PC-3 (cell line): Measurements from ENCODE around the gene SSUH2. TPM values are rescaled to one million over a fixed set of nuclear protein-coding genes. Genes with fewer than 3 reads are reported as not detected.

ENCODE experiments used
- ATAC-seq: fragments of 200-7000 bp; cut with Tn5 transposase; 2 replicates; pipeline ENCODE4 v1.9.1; 2020; ENCODE audit warnings: mild to moderate bottlenecking, moderate library complexity
- BruUV-seq: library from RNA; stranded (reverse); fragments of 400-500 nt; replicated peaks from 2 replicates; lab custom pipeline; 2021; lab: Mats Ljungman, UMichigan
- CTCF ChIA-PET: fragments of 300-600 bp; sonication (Branson Sonifier 250); formaldehyde crosslinking; loops from one replicate; lab custom pipeline; 2022; ENCODE audit warnings: antibody characterized with exemption; lab: Charles Lee
- POLR2A ChIA-PET: fragments of 300-600 bp; sonication (Branson Sonifier 250); formaldehyde crosslinking; loops from one replicate; lab custom pipeline; 2022; ENCODE audit warnings: antibody characterized with exemption; ENCODE audit not compliant: unreplicated experiment; lab: Charles Lee
- DNase-seq: peaks from one replicate; pipeline ENCODE4 v3.0.0-alpha.2; 2015
- H2AFZ ChIP-seq: fragments of 300-600 bp; sonication (generic); 2 replicates; pipeline ENCODE4 v1.6.0; 2016; ENCODE audit warnings: antibody characterized with exemption, low read length
- H3F3A ChIP-seq: fragments of 300-600 bp; sonication (generic); one replicate; pipeline ENCODE4 v1.6.0; 2017; ENCODE audit warnings: antibody characterized with exemption, low read length, control low read depth, mild to moderate bottlenecking; ENCODE audit not compliant: unreplicated experiment
- H3K27ac ChIP-seq: fragments of 300-600 bp; sonication (generic); 2 replicates; pipeline ENCODE4 v1.5.1; 2016; ENCODE audit warnings: mild to moderate bottlenecking, low read length
- H3K27me3 ChIP-seq: fragments of 300-600 bp; sonication (generic); 2 replicates; pipeline ENCODE4 v1.6.1; 2016; ENCODE audit warnings: low read length, mixed read lengths
- H3K36me3 ChIP-seq: fragments of 300-600 bp; sonication (generic); 2 replicates; pipeline ENCODE4 v1.6.1; 2016; ENCODE audit warnings: low read depth, mixed run types, low read length, mixed read lengths
- H3K4me1 ChIP-seq: fragments of 300-600 bp; sonication (generic); 2 replicates; pipeline ENCODE4 v1.5.1; 2016; ENCODE audit warnings: low read length; ENCODE audit not compliant: insufficient read depth
- H3K4me2 ChIP-seq: fragments of 300-600 bp; sonication (generic); 2 replicates; pipeline ENCODE4 v1.6.0; 2016; ENCODE audit warnings: low read length
- H3K4me3 ChIP-seq: fragments of 300-600 bp; sonication (generic); 2 replicates; pipeline ENCODE4 v1.5.1; 2016; ENCODE audit warnings: mild to moderate bottlenecking, low read length, mixed read lengths
- H3K79me2 ChIP-seq: fragments of 300-600 bp; sonication (generic); 2 replicates; pipeline ENCODE4 v1.6.1; 2017; ENCODE audit warnings: low read length, mixed read lengths
- H3K9ac ChIP-seq: fragments of 300-600 bp; sonication (generic); 2 replicates; pipeline ENCODE4 v1.6.0; 2016; ENCODE audit warnings: mild to moderate bottlenecking, low read length
- H3K9me2 ChIP-seq: fragments of 300-600 bp; sonication (generic); replicated peaks from 2 replicates; pipeline ENCODE4 v1.6.1; 2016; ENCODE audit warnings: mixed run types, low read length, mixed read lengths
- H3K9me3 ChIP-seq: fragments of 300-600 bp; sonication (generic); 2 replicates; pipeline ENCODE4 v1.6.1; 2016; ENCODE audit warnings: low read length, mixed read lengths
- H4K20me1 ChIP-seq: fragments of 300-600 bp; sonication (generic); 2 replicates; pipeline ENCODE4 v1.6.1; 2016; ENCODE audit warnings: low read length, mixed read lengths
- CTCF ChIP-seq: fragments of 300-600 bp; sonication (generic); conservative IDR thresholded peaks from 2 replicates; pipeline ENCODE4 v1.5.1; 2017; ENCODE audit warnings: antibody characterized with exemption, low read depth, mild to moderate bottlenecking, low read length
- EZH2 ChIP-seq: fragments of 300-600 bp; sonication (generic); IDR thresholded peaks from one replicate; pipeline ENCODE4 v1.6.1; 2017; ENCODE audit warnings: antibody characterized with exemption, mild to moderate bottlenecking, low read length; ENCODE audit not compliant: unreplicated experiment
- EZH2phosphoT487 ChIP-seq: fragments of 300-600 bp; sonication (generic); IDR thresholded peaks from 2 replicates; pipeline ENCODE4 v1.6.1; 2018; ENCODE audit warnings: mild to moderate bottlenecking, antibody characterized with exemption, low read length, borderline replicate concordance
- intact Hi-C: fragments of 100-400 bp; cut with micrococcal nuclease; formaldehyde crosslinking; loops from 2 replicates; pipeline ENCODE4 v1.9.0; 2023
- total RNA-seq: library from RNA; depleted of rRNA; stranded (reverse); fragments of >200 nt; gene quantifications from 2 replicates; pipeline ENCODE4 v1.2.3, GENCODE V29; 2014

Gene SSUH2
- total RNA-seq, 1 experiment from 2014 or later, result 0.44 TPM

GRCh38 chr3:8618950-8619349 lies 25.6 kb downstream of the SSUH2 start:
- Histone ChIP-seq H3K9me2 (no peaks in the 10 kb centered on the region), H3K27me3 (no peaks in the 10 kb centered on the region), H4K20me1 (no peaks in the 10 kb centered on the region), H3K79me2 (no peaks in the 10 kb centered on the region), H3K4me2 (peak overlapping the region; percentile 56), H3K27ac (peak overlapping the region; percentile 29), H3F3A (no peaks in the 10 kb centered on the region), H3K36me3 (no peaks in the 10 kb centered on the region), H3K4me1 (peaks cover 21% of the 10 kb centered on the region), H3K9me3 (no peaks in the 10 kb centered on the region), H3K9ac (no peak overlapping the region), H3K4me3 (no peak overlapping the region), H2AFZ (peak overlapping the region; percentile 74; the same call in 1 of the 2 replicates)
- ATAC-seq (no peak), DNase-seq (no peak)
- TF ChIP-seq CTCF (no peak), EZH2 (no peak), EZH2phosphoT487 (no peak)
- CTCF ChIA-PET, result no interaction called here
- no TSS peak for BruUV-seq
- POLR2A ChIA-PET, result interaction anchor here (0.6 kb wide), 2 partner anchors 118 to 129 kb away, joined by 3 to 10 read pairs; no protein-coding TSS in a partner anchor
- intact Hi-C loops, result no loop called here

DNA sequence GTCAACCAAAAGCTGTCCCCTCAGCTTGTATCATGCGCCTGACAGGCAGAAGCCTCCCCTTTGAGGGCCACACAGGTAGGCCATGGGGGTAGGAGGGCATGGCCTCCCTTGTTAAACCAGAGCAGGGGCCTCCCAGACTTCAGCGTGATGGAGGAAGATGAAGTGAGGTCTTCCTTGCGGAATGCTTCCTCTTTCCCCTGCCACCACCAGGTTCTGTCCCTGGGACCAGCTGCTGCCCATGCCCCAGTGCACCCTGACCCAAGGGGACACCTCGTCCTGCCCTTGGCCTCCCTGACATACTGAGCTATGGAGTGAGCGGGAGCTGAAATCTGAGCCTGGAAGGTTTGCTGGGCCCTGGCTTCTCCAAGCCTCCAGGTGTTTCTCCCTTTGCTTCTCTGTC lies 26.7 kb downstream of the SSUH2 start:
- ChIA-PET CTCF (no interaction called here), POLR2A (no interaction called here)
- Histone ChIP-seq H3K4me2 (no peak overlapping the region), H3K27me3 (no peaks in the 10 kb centered on the region), H3K9me3 (no peaks in the 10 kb centered on the region), H3K9ac (no peak overlapping the region), H3K4me3 (no peak overlapping the region), H2AFZ (no peak overlapping the region), H4K20me1 (no peaks in the 10 kb centered on the region), H3K27ac (no peak overlapping the region), H3F3A (no peaks in the 10 kb centered on the region), H3K4me1 (peaks cover 21% of the 10 kb centered on the region), H3K79me2 (no peaks in the 10 kb centered on the region), H3K36me3 (no peaks in the 10 kb centered on the region), H3K9me2 (no peaks in the 10 kb centered on the region)
- no peak for DNase-seq
- BruUV-seq, result no TSS peak
- no peak for ATAC-seq
- intact Hi-C loops, result no loop called here
- TF ChIP-seq EZH2, result no peak
- no peak for TF ChIP-seq EZH2phosphoT487
- no peak for TF ChIP-seq CTCF

DNA sequence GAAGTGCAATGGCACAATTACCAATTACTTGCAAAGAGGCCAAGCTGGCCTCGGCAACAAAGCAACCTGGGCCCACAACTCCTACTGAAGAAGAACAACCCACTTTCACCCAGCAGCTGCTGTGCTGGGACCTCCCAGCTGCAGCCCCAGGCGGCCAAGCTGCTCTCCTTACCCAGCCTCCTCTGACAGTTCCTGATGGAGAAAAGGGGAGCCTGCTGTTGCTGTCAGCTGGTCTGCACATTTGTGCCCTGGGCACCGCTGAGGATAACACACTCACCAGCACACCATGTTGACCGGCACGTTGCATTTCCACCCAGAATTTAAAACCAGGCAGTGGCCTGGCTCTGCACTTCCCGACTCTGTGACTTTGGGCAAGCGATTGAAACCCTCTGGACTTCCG lies 33.6 kb downstream of the SSUH2 start:
- Histone ChIP-seq H3K9me2 (no peaks in the 10 kb centered on the region), H3K9ac (no peak overlapping the region), H3K4me1 (0 out of 2 replicates have a peak, but pooled peaks cover 6% of the 10 kb centered on the region), H3K4me2 (no peak overlapping the region), H4K20me1 (no peaks in the 10 kb centered on the region), H2AFZ (no peak overlapping the region), H3K27me3 (no peaks in the 10 kb centered on the region), H3K79me2 (no peaks in the 10 kb centered on the region), H3F3A (no peaks in the 10 kb centered on the region), H3K9me3 (no peaks in the 10 kb centered on the region), H3K36me3 (no peaks in the 10 kb centered on the region), H3K27ac (no peak overlapping the region), H3K4me3 (no peak overlapping the region)
- ChIA-PET CTCF (no interaction called here), POLR2A (no interaction called here)
- BruUV-seq, result no TSS peak
- ATAC-seq (no peak), DNase-seq (no peak)
- intact Hi-C loops, result no loop called here
- no peak for TF ChIP-seq EZH2
